H9 (cell line): ENCODE measurements around the gene CNPPD1. TPM values are rescaled to one million over a fixed set of nuclear protein-coding genes. Genes with fewer than 3 reads are reported as not detected.
A peak's percentile ranks its signal among the peaks of the same experiment; 100 is the strongest.

Experiments
- DNase-seq: peaks from one replicate; pipeline ENCODE4 v3.0.0-alpha.2; 2017
- H2AFZ ChIP-seq: one replicate; pipeline ENCODE4 v1.6.1; 2013; ENCODE audit warnings: mild to moderate bottlenecking, low read length, control low read depth, moderate library complexity
- H2AK5ac ChIP-seq: 2 replicates; pipeline ENCODE4 v1.6.1; 2013; ENCODE audit warnings: low read length, control low read depth, mixed read lengths; ENCODE audit not compliant: insufficient read length
- H2BK120ac ChIP-seq: one replicate; pipeline ENCODE4 v1.6.1; 2013; ENCODE audit warnings: low read depth, mild to moderate bottlenecking, low read length, control low read depth, inconsistent platforms; ENCODE audit not compliant: poor library complexity, severe bottlenecking
- H2BK12ac ChIP-seq: 2 replicates; pipeline ENCODE4 v1.6.1; 2013; ENCODE audit warnings: low read length, control low read depth, mixed read lengths, low read depth; ENCODE audit not compliant: insufficient read length
- H2BK15ac ChIP-seq: 2 replicates; pipeline ENCODE4 v1.6.1; 2013; ENCODE audit warnings: low read depth, low read length, control low read depth
- H2BK20ac ChIP-seq: one replicate; pipeline ENCODE4 v1.6.1; 2013; ENCODE audit warnings: low read depth, mild to moderate bottlenecking, low read length, control low read depth, inconsistent platforms; ENCODE audit not compliant: poor library complexity, severe bottlenecking
- H2BK5ac ChIP-seq: 2 replicates; pipeline ENCODE4 v1.6.1; 2013; ENCODE audit warnings: low read length, control low read depth, mixed read lengths; ENCODE audit not compliant: insufficient read length
- H3K14ac ChIP-seq: 2 replicates; pipeline ENCODE4 v1.6.1; 2013; ENCODE audit warnings: low read length, control low read depth; ENCODE audit not compliant: insufficient read depth
- H3K18ac ChIP-seq: 2 replicates; pipeline ENCODE4 v1.6.1; 2013; ENCODE audit warnings: low read depth, mild to moderate bottlenecking, mixed read lengths, low read length, control low read depth; ENCODE audit not compliant: insufficient read length
- H3K23ac ChIP-seq: 2 replicates; pipeline ENCODE4 v1.6.1; 2013; ENCODE audit warnings: low read length, control low read depth, mixed read lengths, low read depth; ENCODE audit not compliant: insufficient read length
- H3K23me2 ChIP-seq: 2 replicates; pipeline ENCODE4 v1.6.1; 2013; ENCODE audit warnings: low read depth, mild to moderate bottlenecking, mixed read lengths, low read length, control low read depth; ENCODE audit not compliant: insufficient read length, poor library complexity, severe bottlenecking
- H3K27ac ChIP-seq: 2 replicates; pipeline ENCODE4 v1.5.1; 2013; ENCODE audit warnings: low read length, control low read depth, mixed read lengths, low read depth; ENCODE audit not compliant: insufficient read length
- H3K27me3 ChIP-seq: 2 replicates; pipeline ENCODE4 v1.6.1; 2013; ENCODE audit warnings: low read length, control low read depth, inconsistent platforms; ENCODE audit not compliant: insufficient read depth
- H3K4ac ChIP-seq: 2 replicates; pipeline ENCODE4 v1.6.1; 2013; ENCODE audit warnings: low read depth, mild to moderate bottlenecking, control low read depth, inconsistent platforms, low read length, moderate library complexity
- H3K4me1 ChIP-seq: 2 replicates; pipeline ENCODE4 v1.6.1; 2013; ENCODE audit warnings: low read length, control low read depth, inconsistent platforms; ENCODE audit not compliant: insufficient read depth
- H3K4me2 ChIP-seq: 2 replicates; pipeline ENCODE4 v1.6.1; 2013; ENCODE audit warnings: low read length, control low read depth, mixed read lengths; ENCODE audit not compliant: insufficient read length, insufficient read depth
- H3K56ac ChIP-seq: 2 replicates; pipeline ENCODE4 v1.6.1; 2013; ENCODE audit warnings: low read depth, mild to moderate bottlenecking, mixed read lengths, low read length, control low read depth; ENCODE audit not compliant: insufficient read length
- H3K79me1 ChIP-seq: 2 replicates; pipeline ENCODE4 v1.6.1; 2013; ENCODE audit warnings: low read depth, mild to moderate bottlenecking, moderate library complexity, low read length, control low read depth, inconsistent platforms; ENCODE audit not compliant: insufficient read depth, poor library complexity, severe bottlenecking
- H3K79me2 ChIP-seq: 2 replicates; pipeline ENCODE4 v1.6.1; 2013; ENCODE audit warnings: low read length, control low read depth, inconsistent platforms; ENCODE audit not compliant: insufficient read depth
- H3K9ac ChIP-seq: 2 replicates; pipeline ENCODE4 v1.6.1; 2013; ENCODE audit warnings: low read length, control low read depth, mixed read lengths; ENCODE audit not compliant: insufficient read length; ENCODE audit errors: extremely low read depth
- H3K9me3 ChIP-seq: one replicate; pipeline ENCODE4 v1.6.1; 2013; ENCODE audit warnings: low read depth, low read length, inconsistent platforms; ENCODE audit not compliant: control insufficient read depth
- H3T11ph ChIP-seq: one replicate; pipeline ENCODE4 v1.6.1; 2013; ENCODE audit warnings: mild to moderate bottlenecking, low read length, control low read depth, inconsistent platforms
- H4K20me1 ChIP-seq: one replicate; pipeline ENCODE4 v1.6.1; 2013; ENCODE audit not compliant: control insufficient read depth, insufficient read length, insufficient read depth
- H4K5ac ChIP-seq: 2 replicates; pipeline ENCODE4 v1.6.1; 2013; ENCODE audit warnings: low read depth, mild to moderate bottlenecking, mixed read lengths, low read length, control low read depth; ENCODE audit not compliant: insufficient read length
- H4K8ac ChIP-seq: replicated peaks from 2 replicates; pipeline ENCODE4 v1.6.1; 2013; ENCODE audit warnings: low read length, control low read depth, mixed read lengths, low read depth; ENCODE audit not compliant: insufficient read length
- H4K91ac ChIP-seq: 2 replicates; pipeline ENCODE4 v1.6.1; 2013; ENCODE audit warnings: low read depth, mild to moderate bottlenecking, moderate library complexity, mixed read lengths, low read length, control low read depth; ENCODE audit not compliant: insufficient read length
- H3K27ac Mint-ChIP-seq, 3 experiments: 2 replicates in 2 of 3; 3 replicates in 1 of 3; pipeline ENCODE4 v1.8.0; 2020 to 2021; ENCODE audit warnings: mixed read lengths in 3 of 3, mild to moderate bottlenecking in 1 of 3, moderate library complexity in 1 of 3
- H3K27me3 Mint-ChIP-seq: 2 replicates; pipeline ENCODE4 v1.8.0; 2021; ENCODE audit warnings: low read depth, mild to moderate bottlenecking, moderate library complexity, mixed read lengths
- H3K36me3 Mint-ChIP-seq, 3 experiments: 2 replicates in 2 of 3; 3 replicates in 1 of 3; pipeline ENCODE4 v1.8.0; 2020 to 2021; ENCODE audit warnings: low read depth in 3 of 3, mixed read lengths in 3 of 3; ENCODE audit not compliant: insufficient read depth in 1 of 3
- H3K4me1 Mint-ChIP-seq, 2 experiments: 2 replicates each; pipeline ENCODE4 v1.8.0; 2020; ENCODE audit warnings: mixed read lengths in 2 of 2
- H3K4me3 Mint-ChIP-seq, 2 experiments: 2 replicates in 1 of 2; 3 replicates in 1 of 2; pipeline ENCODE4 v1.8.0; 2020 to 2021; ENCODE audit warnings: mild to moderate bottlenecking in 2 of 2, mixed read lengths in 2 of 2, moderate library complexity in 1 of 2
- H3K9me3 Mint-ChIP-seq, 2 experiments: 2 replicates in 1 of 2; 3 replicates in 1 of 2; pipeline ENCODE4 v1.8.0; 2020; ENCODE audit warnings: mild to moderate bottlenecking in 2 of 2, mixed read lengths in 2 of 2, moderate library complexity in 1 of 2
- CTCF ChIP-seq: fragments of 200-600 bp; sonication (generic); conservative IDR thresholded peaks from 3 replicates; pipeline ENCODE4 v1.8.0; 2021; ENCODE audit warnings: antibody characterized with exemption, mild to moderate bottlenecking
- WGBS: extraction: QIAGEN DNeasy Blood & Tissue Kit; methylation state at CpG from one replicate; pipeline ENCODE4 v1.1.7; 2013; ENCODE audit warnings: missing lambda C conversion rate, low lambda C conversion rate, mixed read lengths; ENCODE audit not compliant: insufficient read length; ENCODE audit errors: extremely low coverage; 5-methylcytosine and 5-hydroxymethylcytosine counted together
- total RNA-seq: library from RNA; stranded (reverse); gene quantifications from 2 replicates; pipeline ENCODE4 v1.2.1, GENCODE V29; 2021

Gene CNPPD1
- total RNA-seq, 1 experiment from 2014 or later: 33.0 TPM

- no peak overlapping the region for H2AFZ ChIP-seq
- H3K4me3 Mint-ChIP-seq: peak overlapping the region; percentile 83 to 90; a peak in 2 of 5 replicates
- no CpG with 5 or more reads among the region's 9 CpGs for WGBS
These were observed 3.1 kb upstream of the CNPPD1 start for GRCh38 chr2:219179601-219180465.

More at GRCh38 chr2:219179601-219180465, 3.1 kb upstream of the CNPPD1 start:
- H2BK5ac ChIP-seq: no peak overlapping the region
- H4K20me1 ChIP-seq: no peaks in the 10 kb centered on the region
- no peak for DNase-seq
- H3K79me1 ChIP-seq: peaks cover 3% of the 10 kb centered on the region
- H3T11ph ChIP-seq: no peak overlapping the region
- H3K14ac ChIP-seq: no peak overlapping the region
- no peak overlapping the region for H2BK120ac ChIP-seq
- H3K27me3 ChIP-seq: no peaks in the 10 kb centered on the region
- H3K4ac ChIP-seq: no peak overlapping the region
- no peak overlapping the region for H4K91ac ChIP-seq
- no peak overlapping the region for H3K18ac ChIP-seq
- peaks cover 18% of the 10 kb centered on the region for H3K23me2 ChIP-seq
- no peak overlapping the region for H3K4me2 ChIP-seq
- Mint-ChIP-seq H3K27ac (no peak overlapping the region), H3K4me1 (peaks cover 13 to 22% of the 10 kb centered on the region in 2 experiments), H3K27me3 (no peaks in the 10 kb centered on the region; the same call in 1 of the 2 replicates), H3K9me3 (no peaks in the 10 kb centered on the region; a peak in 2 of 5 replicates), H3K36me3 (peaks cover 16 to 41% (median 34%) of the 10 kb centered on the region in 3 experiments)
- no peaks in the 10 kb centered on the region for H3K9me3 ChIP-seq
- H3K4me1 ChIP-seq: 0 out of 2 replicates have a peak, but pooled peaks cover 3% of the 10 kb centered on the region
- H3K23ac ChIP-seq: no peak overlapping the region
- no peak overlapping the region for H3K56ac ChIP-seq
- H2BK20ac ChIP-seq: no peak overlapping the region
- no peak overlapping the region for H3K9ac ChIP-seq
- no peak overlapping the region for H3K27ac ChIP-seq
- H2BK15ac ChIP-seq: no peak overlapping the region
- no peak overlapping the region for H4K8ac ChIP-seq
- H3K79me2 ChIP-seq: no peaks in the 10 kb centered on the region
- no peak overlapping the region for H2AK5ac ChIP-seq
- no peak for TF ChIP-seq CTCF
- H4K5ac ChIP-seq: no peak overlapping the region
- no peak overlapping the region for H2BK12ac ChIP-seq
